B cell (primary cell): Measurements from ENCODE around the gene AKAP6. TPM values are rescaled to one million over a fixed set of nuclear protein-coding genes. Genes with fewer than 3 reads are reported as not detected.

Source experiments
- ATAC-seq: fragments of 200-7000 bp; cut with Tn5 transposase; one replicate; pipeline ENCODE4 v1.10.0; 2021; ENCODE audit warnings: low read depth, mild to moderate bottlenecking, moderate number of reproducible peaks, moderate library complexity
- CTCF ChIA-PET: fragments of 350-600 bp; sonication (Branson Sonifier 250); formaldehyde crosslinking; loops from one replicate; lab custom pipeline; 2021; ENCODE audit warnings: antibody characterized with exemption, inconsistent platforms; lab: Charles Lee
- POLR2A ChIA-PET: fragments of 350-600 bp; sonication (Branson Sonifier 250); formaldehyde crosslinking; loops from one replicate; lab custom pipeline; 2021; ENCODE audit warnings: antibody characterized with exemption; lab: Charles Lee
- DNase-seq: peaks from one replicate; pipeline ENCODE4 v3.0.0; 2013
- H2AFZ ChIP-seq: 2 replicates; pipeline ENCODE4 v1.6.1; 2012; ENCODE audit warnings: mild to moderate bottlenecking, low read depth, low read length; ENCODE audit not compliant: insufficient read depth, poor library complexity, severe bottlenecking
- H3K27ac ChIP-seq, 2 donors: 1 replicate in 1 of 2; 2 replicates in 1 of 2; pipeline ENCODE4 v1.5.1; 2012 to 2013; ENCODE audit warnings: low read length in 2 of 2, mild to moderate bottlenecking in 2 of 2, moderate library complexity in 1 of 2
- H3K27me3 ChIP-seq, 4 experiments: fragments of 200-600 bp in 1 of 4; sonication (generic) in 1 of 4; replicated peaks in 1 of 4; 1 replicate in 2 of 4; 2 replicates in 2 of 4; pipeline versions ENCODE4 v1.6.1 to v1.7.0; 2013 to 2016; ENCODE audit warnings: low read length in 3 of 4, mild to moderate bottlenecking in 2 of 4, mixed read lengths in 1 of 4, moderate library complexity in 1 of 4; ENCODE audit not compliant: insufficient read depth in 4 of 4, control insufficient read depth in 3 of 4; ENCODE audit errors: control extremely low read depth in 1 of 4
- H3K36me3 ChIP-seq, 2 experiments: replicated peaks in 1 of 2; 1 replicate in 1 of 2; 2 replicates in 1 of 2; pipeline versions ENCODE4 v1.6.1 to v1.7.1; 2013; ENCODE audit warnings: low read length in 1 of 2; ENCODE audit not compliant: insufficient read depth in 2 of 2, control insufficient read depth in 1 of 2; ENCODE audit errors: control extremely low read depth in 1 of 2, extremely low read depth in 1 of 2
- H3K4me1 ChIP-seq, 2 donors: fragments of 200-600 bp in 1 of 2; sonication (generic) in 1 of 2; 1 replicate in 1 of 2; 2 replicates in 1 of 2; pipeline versions ENCODE4 v1.5.1 to v1.6.1; 2013 to 2017; ENCODE audit warnings: low read length in 2 of 2; ENCODE audit not compliant: control insufficient read depth in 2 of 2, insufficient read depth in 2 of 2
- H3K4me2 ChIP-seq: replicated peaks from 2 replicates; pipeline ENCODE3; 2012; ENCODE audit warnings: mild to moderate bottlenecking, low read depth, low read length; ENCODE audit not compliant: poor library complexity, severe bottlenecking
- H3K4me3 ChIP-seq, 5 experiments: fragments of 200-600 bp in 1 of 5; sonication (generic) in 1 of 5; 1 replicate in 3 of 5; 2 replicates in 2 of 5; pipeline versions ENCODE4 v1.5.1 to v1.7.0; 2011 to 2016; ENCODE audit warnings: low read length in 4 of 5, mild to moderate bottlenecking in 4 of 5, low read depth in 2 of 5, control low read depth in 1 of 5, moderate library complexity in 1 of 5; ENCODE audit not compliant: insufficient read depth in 1 of 5; ENCODE audit errors: control extremely low read depth in 1 of 5, extremely low read depth in 1 of 5
- H3K79me2 ChIP-seq: fragments of 200-600 bp; sonication (generic); one replicate; pipeline ENCODE4 v1.6.0; 2016; ENCODE audit warnings: low read length; ENCODE audit not compliant: control insufficient read depth, insufficient read depth
- H3K9ac ChIP-seq: fragments of 200-600 bp; sonication (generic); 2 replicates; pipeline ENCODE4 v1.6.1; 2017; ENCODE audit warnings: mild to moderate bottlenecking, low read length, moderate library complexity
- H3K9me3 ChIP-seq, 3 donors: one replicate each; pipeline versions ENCODE4 v1.6.1 to v1.7.1; 2013; ENCODE audit warnings: low read length in 2 of 3; ENCODE audit not compliant: control insufficient read depth in 2 of 3, insufficient read depth in 1 of 3; ENCODE audit errors: control extremely low read depth in 1 of 3
- H4K20me1 ChIP-seq: 2 replicates; pipeline ENCODE4 v1.6.0; 2012; ENCODE audit warnings: mild to moderate bottlenecking, low read length; ENCODE audit not compliant: insufficient read depth, control insufficient read depth, poor library complexity, severe bottlenecking
- H3K27ac Mint-ChIP-seq: one replicate; pipeline ENCODE4 v1.8.0; 2021; ENCODE audit warnings: mixed read lengths
- H3K27me3 Mint-ChIP-seq: one replicate; pipeline ENCODE4 v1.8.0; 2021; ENCODE audit warnings: mixed read lengths
- H3K4me1 Mint-ChIP-seq: one replicate; pipeline ENCODE4 v1.8.0; 2021; ENCODE audit warnings: mixed read lengths
- H3K4me3 Mint-ChIP-seq: one replicate; pipeline ENCODE4 v1.8.0; 2021; ENCODE audit warnings: mixed read lengths
- H3K9me3 Mint-ChIP-seq: one replicate; pipeline ENCODE4 v1.8.0; 2022; ENCODE audit warnings: mixed read lengths; ENCODE audit not compliant: insufficient read depth
- EZH2 ChIP-seq: IDR thresholded peaks from 2 replicates; pipeline ENCODE4 v1.6.1; 2012; ENCODE audit warnings: borderline replicate concordance, low read depth, mild to moderate bottlenecking, moderate library complexity, low read length; ENCODE audit not compliant: insufficient read depth, poor library complexity, severe bottlenecking
- WGBS: methylation state at CpG from one replicate; pipeline ENCODE4 v1.1.5; 2013; ENCODE audit warnings: missing lambda C conversion rate; ENCODE audit not compliant: insufficient coverage; 5-methylcytosine and 5-hydroxymethylcytosine counted together
- intact Hi-C: fragments of 100-400 bp; cut with micrococcal nuclease; formaldehyde crosslinking; loops from one replicate; pipeline ENCODE4 v1.10.0; 2022
- polyA plus RNA-seq: library from polyadenylated mRNA; depleted of rRNA; stranded (reverse); fragments of >200 nt; gene quantifications from 2 replicates; pipeline ENCODE4 v1.2.3, GENCODE V29; 2012
- total RNA-seq, 2 donors: library from RNA; stranded (reverse); fragments of 120-200 nt in 1 of 2; gene quantifications; 1 replicate in 1 of 2; 2 replicates in 1 of 2; pipeline versions ENCODE4 v1.2.3 to v1.2.4, GENCODE V29; 2013 to 2022
- TF ChIP-seq, protein P1 (sequence below): fragments of 200-600 bp; IDR thresholded peaks from one replicate; pipeline ENCODE4 v1.8.0; 2022; ENCODE audit warnings: antibody characterized with exemption, mild to moderate bottlenecking

Gene AKAP6
- total and polyA plus RNA-seq, 2 donors (not counting 1 experiment from before 2014, with no cell fraction given) = 1.4 to 2.8 TPM

- no peak overlapping the region for H3K4me3 ChIP-seq
- no peaks in the 10 kb centered on the region for H3K79me2 ChIP-seq
- no peaks in the 10 kb centered on the region for H3K36me3 ChIP-seq
- H3K9me3 ChIP-seq = no peaks in the 10 kb centered on the region
- intact Hi-C loops = no loop called here
- WGBS = no CpG with 5 or more reads among the region's 3 CpGs
- H3K27ac Mint-ChIP-seq = no peak overlapping the region
- no peaks in the 10 kb centered on the region for H3K27me3 ChIP-seq
- no peaks in the 10 kb centered on the region for H3K4me1 ChIP-seq
- no peak overlapping the region for H3K4me3 Mint-ChIP-seq
- H3K4me2 ChIP-seq = no peak overlapping the region
- H3K27ac ChIP-seq = no peak overlapping the region
- H2AFZ ChIP-seq = no peak overlapping the region
- no peaks in the 10 kb centered on the region for H3K4me1 Mint-ChIP-seq
- ATAC-seq (no peak), DNase-seq (no peak)
- ChIA-PET POLR2A (no interaction called here), CTCF (no interaction called here)
- TF ChIP-seq EZH2 = no peak
- TF ChIP-seq, protein P1, sequence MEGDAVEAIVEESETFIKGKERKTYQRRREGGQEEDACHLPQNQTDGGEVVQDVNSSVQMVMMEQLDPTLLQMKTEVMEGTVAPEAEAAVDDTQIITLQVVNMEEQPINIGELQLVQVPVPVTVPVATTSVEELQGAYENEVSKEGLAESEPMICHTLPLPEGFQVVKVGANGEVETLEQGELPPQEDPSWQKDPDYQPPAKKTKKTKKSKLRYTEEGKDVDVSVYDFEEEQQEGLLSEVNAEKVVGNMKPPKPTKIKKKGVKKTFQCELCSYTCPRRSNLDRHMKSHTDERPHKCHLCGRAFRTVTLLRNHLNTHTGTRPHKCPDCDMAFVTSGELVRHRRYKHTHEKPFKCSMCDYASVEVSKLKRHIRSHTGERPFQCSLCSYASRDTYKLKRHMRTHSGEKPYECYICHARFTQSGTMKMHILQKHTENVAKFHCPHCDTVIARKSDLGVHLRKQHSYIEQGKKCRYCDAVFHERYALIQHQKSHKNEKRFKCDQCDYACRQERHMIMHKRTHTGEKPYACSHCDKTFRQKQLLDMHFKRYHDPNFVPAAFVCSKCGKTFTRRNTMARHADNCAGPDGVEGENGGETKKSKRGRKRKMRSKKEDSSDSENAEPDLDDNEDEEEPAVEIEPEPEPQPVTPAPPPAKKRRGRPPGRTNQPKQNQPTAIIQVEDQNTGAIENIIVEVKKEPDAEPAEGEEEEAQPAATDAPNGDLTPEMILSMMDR = no peak
- H3K9ac ChIP-seq = no peak overlapping the region
- H3K9me3 Mint-ChIP-seq = no peaks in the 10 kb centered on the region
- no peaks in the 10 kb centered on the region for H4K20me1 ChIP-seq
- peaks cover 3% of the 10 kb centered on the region for H3K27me3 Mint-ChIP-seq
Measured at GRCh38 chr14:32447371-32447770, 118.3 kb downstream of the AKAP6 start.

DNA sequence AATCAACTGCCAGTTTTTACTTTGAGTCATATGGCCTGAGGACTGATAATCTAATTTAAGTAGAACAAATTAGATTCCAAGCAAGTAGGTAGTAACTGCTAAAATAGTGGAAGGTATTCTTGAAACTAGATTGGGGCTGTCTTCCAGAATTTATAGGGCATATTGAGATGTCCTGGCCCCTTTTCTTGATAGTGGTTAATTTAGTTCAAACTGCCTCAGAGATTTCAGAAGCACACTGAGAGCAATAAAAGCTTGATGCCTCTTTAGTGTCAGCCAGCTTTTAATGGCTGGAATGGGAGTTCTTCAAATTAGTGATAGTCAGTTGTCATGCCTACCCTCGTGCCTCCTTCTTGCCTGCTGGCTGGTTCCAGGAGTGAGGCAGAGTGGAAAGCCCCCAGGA, 120.5 kb downstream of the AKAP6 start:
- Mint-ChIP-seq H3K27ac (no peak overlapping the region), H3K4me1 (no peaks in the 10 kb centered on the region), H3K27me3 (peaks cover 3% of the 10 kb centered on the region), H3K9me3 (no peaks in the 10 kb centered on the region), H3K4me3 (no peak overlapping the region)
- Histone ChIP-seq H3K9me3 (no peaks in the 10 kb centered on the region), H3K27ac (no peak overlapping the region), H3K4me1 (no peaks in the 10 kb centered on the region), H3K9ac (no peak overlapping the region), H3K36me3 (no peaks in the 10 kb centered on the region), H3K4me3 (no peak overlapping the region), H2AFZ (no peak overlapping the region), H4K20me1 (no peaks in the 10 kb centered on the region), H3K27me3 (no peaks in the 10 kb centered on the region), H3K79me2 (no peaks in the 10 kb centered on the region), H3K4me2 (no peak overlapping the region)
- POLR2A ChIA-PET = no interaction called here
- no peak for TF ChIP-seq EZH2
- no peak for DNase-seq
- ATAC-seq = no peak
- intact Hi-C loops = no loop called here
- CTCF ChIA-PET = no interaction called here
- 80% methylated on average over 1 of the region's 1 CpG for WGBS
